OCI-LY7 (cell line): ENCODE measurements around the gene PHRF1. TPM values are rescaled to one million over a fixed set of nuclear protein-coding genes. Genes with fewer than 3 reads are reported as not detected.
"Not testable (repeated sequence)": the region's sequence is repeated elsewhere in the genome, so short reads cannot be mapped to it uniquely, and the experiment has no call there.

Source experiments
- BruUV-seq: library from RNA; stranded (reverse); fragments of 400-500 nt; replicated peaks from 2 replicates; lab custom pipeline; 2021; lab: Mats Ljungman, UMichigan
- CTCF ChIA-PET: fragments of 300-600 bp; sonication (Branson Sonifier 250); formaldehyde crosslinking; loops from one replicate; lab custom pipeline; 2022; ENCODE audit warnings: antibody characterized with exemption; ENCODE audit not compliant: unreplicated experiment; lab: Charles Lee
- POLR2A ChIA-PET: fragments of 300-600 bp; sonication (Branson Sonifier 250); formaldehyde crosslinking; loops from one replicate; lab custom pipeline; 2022; ENCODE audit warnings: antibody characterized with exemption; lab: Charles Lee
- DNase-seq: peaks from one replicate; pipeline ENCODE4 v3.0.0-alpha.2; 2015; ENCODE audit warnings: low spot score
- H2AFZ ChIP-seq: fragments of 200-600 bp; sonication (generic), shearing (Covaris generic); 2 replicates; pipeline ENCODE4 v1.6.1; 2014; ENCODE audit warnings: mild to moderate bottlenecking, antibody characterized with exemption, low read length, moderate library complexity
- H3K27ac ChIP-seq: fragments of 200-600 bp; sonication (generic); 2 replicates; pipeline ENCODE4 v1.5.1; 2014; ENCODE audit warnings: mixed run types, low read depth, mild to moderate bottlenecking, moderate library complexity, low read length, inconsistent platforms; ENCODE audit not compliant: poor library complexity, severe bottlenecking
- H3K36me3 ChIP-seq: fragments of 200-600 bp; sonication (generic); 2 replicates; pipeline ENCODE4 v1.6.1; 2014; ENCODE audit warnings: mild to moderate bottlenecking, antibody characterized with exemption, low read length, moderate library complexity, mixed read lengths; ENCODE audit not compliant: insufficient read depth
- H3K4me1 ChIP-seq: fragments of 200-600 bp; sonication (generic); 2 replicates; pipeline ENCODE4 v1.5.1; 2014; ENCODE audit warnings: mild to moderate bottlenecking, low read length; ENCODE audit not compliant: insufficient read depth, poor library complexity, severe bottlenecking
- H3K4me2 ChIP-seq: fragments of 200-600 bp; sonication (generic); 2 replicates; pipeline ENCODE4 v1.6.1; 2014; ENCODE audit warnings: mild to moderate bottlenecking, low read length
- H3K4me3 ChIP-seq: fragments of 200-600 bp; sonication (generic); 2 replicates; pipeline ENCODE4 v1.5.1; 2014; ENCODE audit warnings: mild to moderate bottlenecking, low read depth, low read length; ENCODE audit not compliant: poor library complexity, severe bottlenecking
- H3K79me2 ChIP-seq: fragments of 200-600 bp; sonication (generic); 2 replicates; pipeline ENCODE4 v1.6.1; 2016; ENCODE audit warnings: low read depth, mild to moderate bottlenecking, low read length, moderate library complexity, mixed read lengths; ENCODE audit not compliant: insufficient read depth
- H3K9me2 ChIP-seq: fragments of 200-600 bp; sonication (generic); 2 replicates; pipeline ENCODE4 v1.6.1; 2016; ENCODE audit warnings: mild to moderate bottlenecking, low read length, mixed read lengths; ENCODE audit not compliant: insufficient read depth
- H3K9me3 ChIP-seq: fragments of 200-600 bp; sonication (generic); 2 replicates; pipeline ENCODE4 v1.6.1; 2014; ENCODE audit warnings: mild to moderate bottlenecking, mixed run types, low read length, mixed read lengths
- H4K20me1 ChIP-seq: fragments of 200-600 bp; sonication (generic); 2 replicates; pipeline ENCODE4 v1.6.1; 2014; ENCODE audit warnings: mild to moderate bottlenecking, antibody characterized with exemption, low read length, moderate library complexity, mixed read lengths; ENCODE audit not compliant: insufficient read depth
- CTCF ChIP-seq: fragments of 200-600 bp; sonication (generic); conservative IDR thresholded peaks from 2 replicates; pipeline ENCODE4 v1.5.1; 2014; ENCODE audit warnings: mild to moderate bottlenecking, antibody characterized with exemption, low read length, moderate library complexity, mixed read lengths
- EZH2phosphoT487 ChIP-seq: fragments of 200-600 bp; sonication (generic); IDR thresholded peaks from 2 replicates; pipeline ENCODE4 v1.6.1; 2018; ENCODE audit warnings: low read depth, borderline replicate concordance, mild to moderate bottlenecking, mixed run types, antibody characterized with exemption, low read length, moderate library complexity, mixed read lengths
- intact Hi-C: fragments of 100-400 bp; cut with micrococcal nuclease; formaldehyde crosslinking; loops from one replicate; pipeline ENCODE4 v1.10.0; 2022; ENCODE audit not compliant: unreplicated experiment
- total RNA-seq, 2 experiments: library from RNA; depleted of rRNA in 1 of 2; stranded (reverse); fragments of >200 nt in 1 of 2; shearing (Covaris generic) in 1 of 2; gene quantifications; 2 replicates each; pipeline ENCODE4 v1.2.3, GENCODE V29; 2014 to 2022

PHRF1 gene
- total RNA-seq, 2 experiments from 2014 or later: 25.6 to 45.4 TPM

GRCh38 chr11:645536-645935 is 69.3 kb downstream of the PHRF1 start:
- Histone ChIP-seq H3K27ac (no peak overlapping the region), H3K9me3 (no peaks in the 10 kb centered on the region), H3K79me2 (no peaks in the 10 kb centered on the region), H3K4me1 (peaks cover 6% of the 10 kb centered on the region), H3K4me3 (no peak overlapping the region), H3K36me3 (peaks cover 55% of the 10 kb centered on the region), H2AFZ (no peak overlapping the region), H3K9me2 (no peaks in the 10 kb centered on the region), H3K4me2 (no peak overlapping the region), H4K20me1 (no peaks in the 10 kb centered on the region)
- TF ChIP-seq EZH2phosphoT487 (no peak), CTCF (no peak)
- DNase-seq: no peak
- no TSS peak for BruUV-seq
- CTCF ChIA-PET: no interaction called here
- intact Hi-C loops: no loop called here
- POLR2A ChIA-PET: no interaction called here

- no peak for DNase-seq
- H2AFZ ChIP-seq: no peak overlapping the region
- no peak overlapping the region for H3K27ac ChIP-seq
- no peaks in the 10 kb centered on the region for H3K4me1 ChIP-seq
- TF ChIP-seq CTCF (no peak), EZH2phosphoT487 (no peak)
- no peak overlapping the region for H3K4me2 ChIP-seq
- H3K4me3 ChIP-seq: no peak overlapping the region
- peaks cover 59% of the 10 kb centered on the region for H3K36me3 ChIP-seq
- ChIA-PET POLR2A (no interaction called here), CTCF (no interaction called here)
- intact Hi-C loops: no loop called here
- no peaks in the 10 kb centered on the region for H3K9me2 ChIP-seq
- no TSS peak for BruUV-seq
- H3K9me3 ChIP-seq: no peaks in the 10 kb centered on the region
- no peaks in the 10 kb centered on the region for H4K20me1 ChIP-seq
- no peaks in the 10 kb centered on the region for H3K79me2 ChIP-seq
These were observed 69.9 kb downstream of the PHRF1 start for GRCh38 chr11:646214-646613.

- not testable (repeated sequence) for H3K79me2 ChIP-seq
These were observed 71.4 kb downstream of the PHRF1 start for GRCh38 chr11:647672-648158.

More at GRCh38 chr11:647672-648158, 71.4 kb downstream of the PHRF1 start:
- H3K9me2 ChIP-seq, H3K27ac ChIP-seq, H2AFZ ChIP-seq, intact Hi-C loops, H4K20me1 ChIP-seq, BruUV-seq, H3K4me1 ChIP-seq, H3K9me3 ChIP-seq, H3K4me3 ChIP-seq, DNase-seq, POLR2A ChIA-PET, CTCF ChIA-PET, H3K4me2 ChIP-seq: not testable (repeated sequence)
- peaks cover 65% of the 10 kb centered on the region for H3K36me3 ChIP-seq
